Stimulated activated memory B cell treated with anti-CD40 and anti-IgM and Interleukin-4, amounts not matched to agents 10 μg/mL and 1 μg/mL and 100 μg/mL, for 72 hours (primary cell): ENCODE measurements around the gene FAM76B.
"Not testable (repeated sequence)": the region's sequence is repeated elsewhere in the genome, so short reads cannot be mapped to it uniquely, and the experiment has no call there.

Experiments
- ATAC-seq: fragments of 150-1000 bp; cut with Tn5 transposase; 2 replicates; pipeline ENCODE4 v1.10.0; 2021
- H3K27ac Mint-ChIP-seq: one replicate; pipeline ENCODE4 v1.8.0; 2022; ENCODE audit warnings: mild to moderate bottlenecking, mixed read lengths
- H3K27me3 Mint-ChIP-seq: one replicate; pipeline ENCODE4 v1.8.0; 2022; ENCODE audit warnings: mixed read lengths
- H3K36me3 Mint-ChIP-seq: one replicate; pipeline ENCODE4 v1.8.0; 2022; ENCODE audit warnings: mixed read lengths
- H3K4me1 Mint-ChIP-seq: one replicate; pipeline ENCODE4 v1.8.0; 2022; ENCODE audit warnings: mixed read lengths
- H3K4me3 Mint-ChIP-seq: one replicate; pipeline ENCODE4 v1.8.0; 2022; ENCODE audit warnings: mild to moderate bottlenecking, moderate library complexity, mixed read lengths
- H3K9me3 Mint-ChIP-seq: one replicate; pipeline ENCODE4 v1.8.0; 2022; ENCODE audit warnings: mixed read lengths

FAM76B gene

DNA sequence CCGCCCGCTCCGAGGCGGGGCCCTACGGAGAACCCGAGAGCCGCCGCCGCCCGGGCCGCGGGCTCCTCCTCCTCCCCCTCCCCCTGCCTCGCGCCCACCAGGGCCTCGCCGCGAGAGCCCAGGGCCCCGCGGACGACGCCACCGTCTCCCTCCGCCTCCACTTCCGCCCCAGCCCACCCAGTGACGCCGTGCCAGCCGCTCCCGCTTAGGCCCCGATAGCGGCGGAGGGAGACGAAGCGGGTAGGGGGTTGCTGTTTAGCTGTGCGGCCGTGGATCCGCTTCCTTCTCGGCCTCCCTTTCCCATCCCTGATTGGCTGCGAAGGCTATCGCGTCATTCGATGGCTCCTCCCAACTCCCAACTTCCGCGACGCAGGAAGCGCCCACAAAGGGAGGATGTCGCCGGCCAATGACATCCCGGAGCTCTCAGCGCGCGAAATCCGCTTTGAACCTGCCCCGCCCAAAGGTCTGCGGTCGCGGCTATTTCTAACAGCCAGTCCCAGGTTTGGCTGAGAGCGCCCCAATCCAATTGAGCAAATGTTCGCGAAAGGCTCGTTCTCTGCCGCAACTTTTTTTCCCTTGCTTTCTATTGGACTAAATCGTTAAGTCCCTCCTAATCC, at the start of gene FAM76B:
FAM76B (minus strand) TSS at position 277 of the 617 bp plus-strand sequence. CDS start 304 bp downstream, outside the sequence.
- H3K36me3 Mint-ChIP-seq, result peaks cover 25% of the 10 kb centered on the region
- H3K4me3 Mint-ChIP-seq, result peak within 1 kb of the TSS; percentile 90
- no peaks in the 10 kb centered on the region for H3K9me3 Mint-ChIP-seq
- peaks cover 35% of the 10 kb centered on the region for H3K4me1 Mint-ChIP-seq
- H3K27me3 Mint-ChIP-seq, result no peaks in the 10 kb centered on the region
- peak; percentile 91 for ATAC-seq
- H3K27ac Mint-ChIP-seq, result peak within 1 kb of the TSS; percentile 97

DNA sequence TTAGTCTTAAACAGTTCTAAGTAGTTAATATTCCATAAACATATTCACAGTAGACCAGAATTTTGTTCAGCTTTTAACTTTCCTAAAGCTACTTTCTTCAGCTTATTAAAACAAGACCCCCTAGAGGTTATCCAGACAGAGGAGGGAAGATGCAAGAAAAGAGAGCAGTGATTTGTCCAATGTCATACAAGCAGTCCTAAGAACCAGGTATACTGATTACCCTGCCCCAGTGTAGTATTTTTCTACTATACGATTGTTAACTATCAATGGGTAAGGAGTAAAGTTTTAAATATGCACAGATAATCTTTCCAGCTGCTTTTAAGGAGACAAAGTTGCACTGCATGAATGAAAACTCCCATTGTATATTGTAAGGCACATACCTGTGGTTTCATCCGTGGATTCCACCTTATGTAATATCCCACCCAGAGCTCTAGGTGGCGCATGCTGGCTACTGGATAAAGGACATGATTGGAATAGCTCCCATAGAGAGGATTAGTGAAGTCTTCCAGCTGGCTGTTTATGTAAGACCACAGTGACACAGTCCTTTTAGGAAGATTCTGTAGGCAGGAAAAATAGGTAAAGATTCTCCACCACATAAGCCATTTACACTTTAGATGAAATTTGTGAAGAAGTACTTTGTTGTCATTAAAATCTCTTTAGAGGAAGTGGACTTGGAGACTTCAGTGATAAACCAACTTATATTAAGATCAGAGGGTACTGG, 46.3 kb upstream of the FAM76B start:
- Mint-ChIP-seq H3K4me3 (no peak overlapping the region), H3K27ac (no peak overlapping the region), H3K9me3 (no peaks in the 10 kb centered on the region), H3K4me1 (peaks cover 4% of the 10 kb centered on the region), H3K27me3 (no peaks in the 10 kb centered on the region), H3K36me3 (peaks cover 29% of the 10 kb centered on the region)
- ATAC-seq, result peak; percentile 70

DNA sequence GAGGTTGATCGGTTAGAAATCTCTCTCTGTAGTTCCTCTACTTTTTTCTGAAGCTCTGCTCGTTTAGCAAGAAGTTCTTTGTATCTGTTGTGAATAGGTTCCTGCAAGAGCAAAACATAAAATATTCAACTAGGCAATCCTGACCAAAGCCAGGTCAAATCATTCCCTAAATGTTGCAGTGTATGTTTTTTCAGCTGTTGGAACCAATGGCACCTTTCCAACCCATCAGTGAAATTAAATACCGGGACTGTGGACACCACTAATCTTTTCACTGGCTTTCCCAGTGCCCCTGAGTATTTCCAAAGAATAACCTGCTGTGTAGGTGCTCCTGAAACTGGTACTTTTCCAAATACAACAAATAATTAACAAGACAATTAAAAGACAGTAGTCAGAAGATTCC, 45.8 kb upstream of the FAM76B start:
- H3K4me1 Mint-ChIP-seq, result peaks cover 10% of the 10 kb centered on the region
- no peak overlapping the region for H3K4me3 Mint-ChIP-seq
- no peaks in the 10 kb centered on the region for H3K27me3 Mint-ChIP-seq
- no peak overlapping the region for H3K27ac Mint-ChIP-seq
- H3K9me3 Mint-ChIP-seq, result no peaks in the 10 kb centered on the region
- peaks cover 35% of the 10 kb centered on the region for H3K36me3 Mint-ChIP-seq
- no peak for ATAC-seq

DNA sequence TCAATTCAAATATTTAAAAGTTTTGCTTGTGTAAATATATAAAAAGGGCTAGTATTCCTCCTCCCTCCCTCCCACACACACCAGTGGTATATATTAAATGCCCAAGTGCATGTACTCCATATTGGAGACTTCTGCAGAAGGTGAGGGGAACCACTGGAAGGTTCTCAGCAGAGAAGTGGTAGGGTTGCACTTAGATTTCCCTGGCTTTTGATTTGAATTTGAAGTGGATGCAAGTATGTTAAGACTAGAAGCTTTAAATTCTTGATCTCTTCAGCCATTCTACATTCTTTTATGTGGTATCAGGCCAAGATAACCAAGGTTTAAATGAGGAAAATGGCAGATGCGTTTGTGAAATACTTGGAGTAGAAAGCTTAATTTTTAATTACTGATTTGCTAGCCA, 43.8 kb upstream of the FAM76B start:
- Mint-ChIP-seq H3K36me3 (peaks cover 43% of the 10 kb centered on the region), H3K9me3 (no peaks in the 10 kb centered on the region), H3K27me3 (no peaks in the 10 kb centered on the region), H3K4me1 (peaks cover 11% of the 10 kb centered on the region), H3K27ac (no peak overlapping the region), H3K4me3 (no peak overlapping the region)
- ATAC-seq, result no peak

DNA sequence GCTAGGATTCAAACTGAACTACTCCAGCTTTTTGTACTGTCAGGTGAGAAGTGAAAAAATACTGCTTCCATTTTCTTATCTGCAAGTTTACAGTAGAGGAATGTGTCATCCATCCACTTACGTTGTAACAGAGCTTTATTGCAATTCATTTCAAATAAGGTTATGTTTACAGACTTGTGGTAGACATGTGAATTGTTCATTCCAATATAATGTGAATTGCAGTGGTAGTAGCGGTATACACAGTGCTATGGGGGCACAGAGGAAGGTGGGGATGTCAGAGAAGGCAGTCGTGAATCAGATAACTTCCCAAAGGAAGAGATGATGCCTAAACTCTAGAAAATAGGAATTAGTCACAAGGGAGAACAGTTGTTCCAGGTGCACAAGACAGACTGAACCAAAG, 43.2 kb upstream of the FAM76B start:
- ATAC-seq, result no peak
- H3K27me3 Mint-ChIP-seq, result no peaks in the 10 kb centered on the region
- H3K9me3 Mint-ChIP-seq, result no peaks in the 10 kb centered on the region
- no peak overlapping the region for H3K27ac Mint-ChIP-seq
- peaks cover 11% of the 10 kb centered on the region for H3K4me1 Mint-ChIP-seq
- H3K4me3 Mint-ChIP-seq, result no peak overlapping the region
- H3K36me3 Mint-ChIP-seq, result peaks cover 39% of the 10 kb centered on the region

DNA sequence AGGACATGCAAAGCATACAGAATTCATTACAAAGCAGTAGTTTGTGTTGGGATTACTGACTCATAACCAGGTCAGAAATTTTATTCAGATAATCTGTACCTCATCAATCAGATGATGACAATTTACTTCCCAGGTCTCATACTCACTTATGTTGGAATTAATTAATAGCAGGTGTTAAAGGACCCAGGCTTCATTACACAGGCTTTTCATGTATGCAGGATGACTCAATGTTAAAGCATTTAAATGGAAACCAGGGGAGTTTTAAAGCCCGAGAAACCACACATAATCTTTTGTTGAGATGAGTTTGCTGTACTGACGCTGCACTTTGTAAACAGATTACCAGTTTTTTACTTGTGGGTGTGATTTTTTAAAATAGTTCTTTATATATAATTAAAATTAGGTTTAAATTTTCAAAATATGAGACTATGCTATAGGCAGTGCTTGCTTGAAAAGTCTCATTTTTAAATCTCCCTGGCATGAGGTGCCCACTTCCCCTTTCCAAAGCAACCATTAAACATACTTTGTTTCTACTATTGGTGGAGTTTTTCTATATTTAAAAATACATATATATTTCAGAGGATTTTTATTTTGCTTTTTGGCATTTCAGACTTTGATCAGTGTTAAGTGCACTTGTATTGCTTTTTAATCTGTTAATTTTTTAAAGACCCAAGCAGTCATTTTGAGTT, 41.8 kb upstream of the FAM76B start:
- H3K4me1 Mint-ChIP-seq, result peaks cover 11% of the 10 kb centered on the region
- no peaks in the 10 kb centered on the region for H3K9me3 Mint-ChIP-seq
- no peak overlapping the region for H3K4me3 Mint-ChIP-seq
- no peak for ATAC-seq
- H3K27me3 Mint-ChIP-seq, result no peaks in the 10 kb centered on the region
- H3K27ac Mint-ChIP-seq, result no peak overlapping the region
- peaks cover 42% of the 10 kb centered on the region for H3K36me3 Mint-ChIP-seq

DNA sequence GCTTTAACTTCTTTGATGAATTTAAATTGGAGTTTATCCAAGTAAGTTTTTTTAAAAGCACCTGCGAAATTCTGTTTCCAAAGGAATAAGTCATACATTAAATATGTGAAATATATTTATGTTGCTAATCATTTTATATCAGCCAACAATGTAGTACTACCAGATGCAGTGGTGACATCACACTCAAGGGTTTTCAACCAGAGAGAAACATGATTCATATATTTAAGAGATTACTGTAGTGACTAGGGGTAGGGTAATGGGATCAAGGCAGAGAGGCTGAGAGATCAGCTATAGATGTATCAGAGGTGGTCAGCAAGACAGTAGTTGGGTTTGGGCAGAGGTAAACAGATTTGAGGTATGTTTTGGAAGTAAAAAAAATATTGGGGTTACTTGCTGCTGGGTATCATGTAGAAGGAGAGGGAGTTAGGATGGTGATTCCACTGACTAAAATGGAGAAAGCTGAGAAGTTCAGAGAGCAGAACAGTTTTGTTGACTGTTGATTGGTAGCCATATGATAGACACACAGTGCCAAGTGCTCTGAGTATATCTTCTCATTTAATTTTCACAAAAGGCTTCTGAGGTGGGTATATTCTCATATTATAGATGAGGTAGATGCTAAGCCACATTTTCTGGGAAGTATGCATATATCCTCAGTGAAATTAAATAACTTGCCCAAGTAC, 40.1 kb upstream of the FAM76B start:
- Mint-ChIP-seq H3K4me1 (peaks cover 11% of the 10 kb centered on the region), H3K9me3 (no peaks in the 10 kb centered on the region), H3K4me3 (no peak overlapping the region), H3K27ac (no peak overlapping the region), H3K27me3 (no peaks in the 10 kb centered on the region), H3K36me3 (peaks cover 43% of the 10 kb centered on the region)
- ATAC-seq, result no peak

DNA sequence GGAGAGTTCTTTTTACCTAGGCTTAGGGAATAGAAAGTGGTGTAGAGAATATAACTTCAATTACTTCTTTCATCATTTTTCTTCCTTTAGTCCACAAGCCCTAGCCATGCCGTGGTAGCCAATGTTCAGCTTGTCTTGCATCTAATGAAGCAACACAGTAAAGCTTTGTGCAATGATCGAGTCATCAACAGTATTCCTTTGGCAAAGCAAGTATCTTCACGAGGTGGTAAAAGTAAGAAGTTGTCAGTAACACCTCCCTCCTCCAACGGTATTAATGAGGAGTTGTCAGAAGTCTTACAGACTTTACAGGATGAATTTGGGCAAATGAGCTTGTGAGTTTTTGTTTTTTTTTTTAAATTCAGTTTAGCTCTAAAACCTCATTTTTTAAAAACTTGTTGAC, 38.1 kb upstream of the FAM76B start:
- Mint-ChIP-seq H3K27me3 (no peaks in the 10 kb centered on the region), H3K36me3 (peaks cover 51% of the 10 kb centered on the region), H3K27ac (peak overlapping the region; percentile 45), H3K9me3 (no peaks in the 10 kb centered on the region), H3K4me3 (no peak overlapping the region), H3K4me1 (peaks cover 8% of the 10 kb centered on the region)
- ATAC-seq, result no peak

DNA sequence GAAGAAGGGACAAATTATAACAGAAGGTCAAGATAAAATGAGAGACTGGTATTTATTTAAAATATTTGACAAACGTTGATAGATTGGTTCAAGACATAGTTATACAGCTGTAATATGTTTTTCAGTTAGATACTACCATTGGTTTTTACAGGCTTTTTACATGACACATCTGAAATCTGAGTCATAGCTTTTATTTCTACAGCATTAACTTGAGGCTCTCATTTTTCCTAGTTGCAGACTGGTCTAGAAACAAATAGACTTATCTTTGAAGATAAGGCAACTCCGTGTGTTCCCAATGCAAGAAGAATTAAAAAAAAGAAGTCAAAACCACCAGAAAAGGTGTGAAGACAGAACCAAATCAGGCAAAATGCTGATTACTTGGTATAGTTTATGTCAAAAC, 32.1 kb upstream of the FAM76B start:
- Mint-ChIP-seq H3K4me3 (no peak overlapping the region), H3K36me3 (peaks cover 38% of the 10 kb centered on the region), H3K4me1 (no peaks in the 10 kb centered on the region), H3K27me3 (no peaks in the 10 kb centered on the region), H3K9me3 (no peaks in the 10 kb centered on the region), H3K27ac (peak overlapping the region; percentile 19)
- no peak for ATAC-seq

DNA sequence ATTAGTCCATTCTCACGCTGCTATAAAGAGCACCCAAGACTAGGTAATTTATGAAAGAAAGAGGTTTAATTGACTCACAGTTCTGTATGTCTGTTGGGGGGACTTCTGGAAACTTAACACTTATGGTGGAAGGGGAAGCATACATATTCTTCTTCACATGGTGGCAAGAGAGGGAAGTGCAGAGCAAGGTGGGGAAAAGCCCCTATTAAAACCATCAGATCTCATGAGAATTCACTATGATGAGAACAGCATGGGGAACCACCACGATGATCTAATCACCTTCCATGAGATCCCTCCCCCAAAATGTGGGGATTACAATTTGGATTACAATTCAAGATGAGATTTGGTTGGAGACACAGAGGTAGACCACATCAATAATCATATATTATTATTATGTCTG, 26.5 kb upstream of the FAM76B start:
- no peak for ATAC-seq
- Mint-ChIP-seq H3K27me3 (no peaks in the 10 kb centered on the region), H3K9me3 (no peaks in the 10 kb centered on the region), H3K4me3 (no peak overlapping the region), H3K36me3 (peaks cover 40% of the 10 kb centered on the region), H3K4me1 (peaks cover 7% of the 10 kb centered on the region), H3K27ac (no peak overlapping the region)

DNA sequence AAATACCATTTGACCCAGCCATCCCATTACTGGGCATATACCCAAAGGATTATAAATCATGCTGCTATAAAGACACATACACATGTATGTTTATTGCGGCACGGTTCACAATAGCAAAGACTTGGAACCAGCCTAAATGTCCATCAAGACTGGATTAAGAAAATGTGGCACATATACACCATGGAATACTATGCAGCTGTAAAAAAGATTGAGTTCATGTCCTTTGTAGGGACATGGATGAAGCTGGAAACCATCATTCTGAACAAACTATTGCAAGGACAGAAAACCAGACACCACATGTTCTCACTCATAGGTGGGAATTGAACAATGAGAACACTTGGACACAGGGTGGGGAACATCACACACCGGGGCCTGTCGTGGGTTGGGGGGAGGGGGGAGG, 21.5 kb upstream of the FAM76B start:
- H3K4me3 Mint-ChIP-seq, H3K9me3 Mint-ChIP-seq, H3K27me3 Mint-ChIP-seq, ATAC-seq, H3K27ac Mint-ChIP-seq, H3K4me1 Mint-ChIP-seq: not testable (repeated sequence)
- H3K36me3 Mint-ChIP-seq, result peaks cover 44% of the 10 kb centered on the region

DNA sequence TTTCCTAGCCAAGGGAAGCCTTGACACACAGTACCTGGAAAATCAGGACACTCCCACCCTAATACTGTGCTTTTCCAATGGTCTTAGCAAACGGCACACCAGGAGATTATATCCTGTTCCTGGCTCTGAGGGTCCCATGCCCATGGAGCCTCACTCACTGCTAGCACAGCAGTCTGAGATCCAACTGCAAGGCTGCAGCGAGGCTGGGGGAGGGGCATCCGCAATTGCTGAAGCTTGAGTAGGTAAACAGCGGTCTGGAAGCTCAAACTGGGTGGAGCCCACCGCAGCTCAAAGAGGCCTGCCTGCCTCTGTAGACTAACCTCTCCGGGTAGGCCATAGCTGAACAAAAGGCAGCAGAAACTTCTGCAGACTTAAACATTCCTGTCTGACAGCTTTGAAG, 16.9 kb upstream of the FAM76B start:
- ATAC-seq, H3K27ac Mint-ChIP-seq, H3K4me1 Mint-ChIP-seq, H3K27me3 Mint-ChIP-seq, H3K9me3 Mint-ChIP-seq, H3K4me3 Mint-ChIP-seq: not testable (repeated sequence)
- H3K36me3 Mint-ChIP-seq, result peaks cover 46% of the 10 kb centered on the region

DNA sequence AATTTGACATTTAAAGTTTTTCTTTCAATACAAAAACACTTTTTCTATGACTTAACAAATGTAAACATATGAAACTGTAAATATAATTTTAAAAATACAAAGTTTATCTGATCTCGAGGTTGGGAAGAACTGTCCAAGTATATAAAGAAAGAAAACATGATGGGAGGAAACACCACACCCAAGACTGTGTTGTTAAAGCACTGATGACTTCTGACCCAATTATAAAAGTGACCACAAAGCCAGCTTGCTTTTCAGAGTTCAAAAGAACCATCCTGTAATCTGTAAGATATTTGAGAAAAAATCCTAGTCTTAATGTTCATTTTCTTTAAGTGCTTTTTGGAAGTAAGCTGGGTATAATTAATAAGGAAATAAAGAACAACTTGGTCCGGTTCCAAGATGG, 16.3 kb upstream of the FAM76B start:
- H3K4me1 Mint-ChIP-seq, result no peaks in the 10 kb centered on the region
- no peaks in the 10 kb centered on the region for H3K27me3 Mint-ChIP-seq
- H3K4me3 Mint-ChIP-seq, result no peak overlapping the region
- peaks cover 48% of the 10 kb centered on the region for H3K36me3 Mint-ChIP-seq
- H3K9me3 Mint-ChIP-seq, result no peaks in the 10 kb centered on the region
- H3K27ac Mint-ChIP-seq, result no peak overlapping the region
- ATAC-seq, result no peak

DNA sequence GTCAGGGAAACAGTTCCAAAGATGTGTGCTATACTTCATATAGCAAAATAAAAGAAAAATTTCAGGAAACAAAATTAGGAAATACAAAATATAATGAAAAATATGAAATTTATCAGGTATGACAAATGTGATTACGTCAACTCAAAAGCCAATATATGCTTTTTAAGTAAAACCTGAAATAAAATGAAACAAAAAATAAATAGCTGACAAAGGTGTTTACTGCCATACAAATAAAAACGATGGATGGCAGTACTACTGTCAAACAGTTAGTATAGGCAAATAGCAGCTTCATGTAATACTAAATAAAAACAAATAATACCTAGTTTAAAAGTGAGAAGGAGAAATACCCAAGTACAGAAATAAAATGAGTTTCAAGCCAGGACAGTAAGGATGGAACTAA, 14.4 kb upstream of the FAM76B start:
- no peaks in the 10 kb centered on the region for H3K27me3 Mint-ChIP-seq
- H3K4me3 Mint-ChIP-seq, result no peak overlapping the region
- peaks cover 55% of the 10 kb centered on the region for H3K36me3 Mint-ChIP-seq
- no peak for ATAC-seq
- H3K4me1 Mint-ChIP-seq, result no peaks in the 10 kb centered on the region
- no peaks in the 10 kb centered on the region for H3K9me3 Mint-ChIP-seq
- no peak overlapping the region for H3K27ac Mint-ChIP-seq

DNA sequence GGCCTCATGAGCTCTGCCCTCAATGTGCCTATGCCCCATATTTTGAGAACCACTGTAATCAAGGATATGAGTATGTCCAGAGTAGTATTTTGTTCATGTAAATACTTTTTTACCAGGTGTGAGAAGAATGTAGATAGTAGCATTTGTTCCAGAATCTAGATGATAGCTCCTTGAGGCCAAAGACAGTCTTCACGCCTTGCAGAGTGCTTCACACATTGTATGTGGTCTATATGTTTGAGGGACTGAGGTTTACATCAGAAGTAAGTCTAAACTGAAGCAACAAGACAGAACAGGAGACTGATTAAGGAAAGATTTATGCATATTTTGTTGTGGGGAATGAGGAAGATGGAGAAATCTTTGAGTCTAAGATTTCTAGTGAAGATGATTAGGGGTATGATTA, 13.2 kb upstream of the FAM76B start:
- Mint-ChIP-seq H3K36me3 (peaks cover 54% of the 10 kb centered on the region), H3K9me3 (no peaks in the 10 kb centered on the region), H3K4me3 (no peak overlapping the region), H3K4me1 (no peaks in the 10 kb centered on the region), H3K27ac (no peak overlapping the region), H3K27me3 (no peaks in the 10 kb centered on the region)
- no peak for ATAC-seq
